Activated CD8-positive, alpha-beta memory T cell treated with anti-CD3 and anti-CD28 coated beads for 48 hours (primary cell): Measurements from ENCODE around the gene DEDD.

Experiments used
- DNase-seq, 3 experiments: peaks; one replicate each; pipeline ENCODE4 v3.0.0-alpha.2; 2020; ENCODE audit warnings: low read depth in 2 of 3, low spot score in 2 of 3

The DEDD gene

DNA sequence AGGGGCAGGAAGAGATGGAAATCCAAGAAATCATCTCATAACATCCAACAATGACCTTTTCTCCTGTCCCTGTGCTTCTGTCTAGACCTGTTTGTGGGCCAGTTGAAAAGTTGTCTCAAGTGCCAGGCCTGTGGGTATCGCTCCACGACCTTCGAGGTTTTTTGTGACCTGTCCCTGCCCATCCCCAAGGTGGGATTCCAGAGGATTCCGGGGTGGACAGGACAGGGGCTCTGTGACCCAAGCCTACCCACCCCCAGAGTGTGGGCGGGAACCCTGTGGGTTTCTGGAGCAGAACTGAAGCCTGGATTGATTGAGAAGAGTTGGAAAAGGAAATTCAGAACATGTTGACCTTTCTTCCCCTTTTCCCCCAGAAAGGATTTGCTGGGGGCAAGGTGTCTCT lies 31.3 kb upstream of the DEDD start:
- DNase-seq = no peak

DNA sequence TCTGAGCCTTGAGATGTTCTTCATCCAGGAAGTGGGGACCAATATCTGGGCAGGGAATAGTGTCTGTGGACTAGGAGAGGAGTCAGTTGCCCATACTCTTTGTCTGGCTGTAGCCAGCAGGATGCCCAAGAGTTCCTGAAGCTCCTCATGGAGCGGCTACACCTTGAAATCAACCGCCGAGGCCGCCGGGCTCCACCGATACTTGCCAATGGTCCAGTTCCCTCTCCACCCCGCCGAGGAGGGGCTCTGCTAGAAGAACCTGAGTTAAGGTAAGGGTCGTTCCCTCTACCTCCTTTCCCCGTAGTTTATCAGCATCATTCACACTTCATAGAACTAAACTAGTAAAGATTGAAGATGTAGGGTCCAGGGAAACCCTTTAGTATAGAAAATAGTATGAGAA lies 30.3 kb upstream of the DEDD start:
- no peak for DNase-seq

DNA sequence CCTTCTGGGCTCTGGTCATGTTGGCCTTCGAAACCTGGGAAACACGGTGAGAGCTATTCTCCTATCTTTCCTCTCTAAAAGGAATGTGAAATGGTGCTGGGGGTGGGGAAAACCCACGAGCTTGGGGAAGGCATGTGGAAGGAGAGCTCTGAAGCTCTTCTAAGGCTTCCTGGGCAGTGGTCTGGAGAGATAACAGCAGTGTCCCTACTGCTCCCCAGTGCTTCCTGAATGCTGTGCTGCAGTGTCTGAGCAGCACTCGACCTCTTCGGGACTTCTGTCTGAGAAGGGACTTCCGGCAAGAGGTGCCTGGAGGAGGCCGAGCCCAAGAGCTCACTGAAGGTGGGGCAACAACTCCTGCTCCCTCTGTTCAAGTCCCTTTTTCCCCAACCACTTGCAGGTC lies 29.6 kb upstream of the DEDD start:
- DNase-seq = no peak

DNA sequence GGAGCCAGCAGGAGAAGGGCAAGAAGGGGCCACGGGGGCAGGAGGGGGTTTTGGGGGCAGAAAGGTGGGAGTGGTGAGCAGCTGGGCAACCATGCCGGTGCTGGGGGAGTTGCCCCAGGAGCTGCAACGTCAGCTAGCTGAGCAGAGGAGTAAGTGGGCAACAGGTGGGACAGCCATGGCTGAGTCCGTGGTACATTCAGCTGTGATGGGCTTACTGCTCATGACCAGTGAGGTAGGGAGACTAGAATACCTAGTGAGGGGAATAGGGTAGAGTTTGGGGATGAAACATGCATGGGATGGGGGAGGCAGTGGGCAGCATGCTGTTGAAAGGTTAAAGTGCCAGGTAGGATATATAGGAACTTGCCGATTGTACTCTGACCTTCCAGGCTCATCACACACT lies 29.2 kb upstream of the DEDD start:
- no peak for DNase-seq

DNA sequence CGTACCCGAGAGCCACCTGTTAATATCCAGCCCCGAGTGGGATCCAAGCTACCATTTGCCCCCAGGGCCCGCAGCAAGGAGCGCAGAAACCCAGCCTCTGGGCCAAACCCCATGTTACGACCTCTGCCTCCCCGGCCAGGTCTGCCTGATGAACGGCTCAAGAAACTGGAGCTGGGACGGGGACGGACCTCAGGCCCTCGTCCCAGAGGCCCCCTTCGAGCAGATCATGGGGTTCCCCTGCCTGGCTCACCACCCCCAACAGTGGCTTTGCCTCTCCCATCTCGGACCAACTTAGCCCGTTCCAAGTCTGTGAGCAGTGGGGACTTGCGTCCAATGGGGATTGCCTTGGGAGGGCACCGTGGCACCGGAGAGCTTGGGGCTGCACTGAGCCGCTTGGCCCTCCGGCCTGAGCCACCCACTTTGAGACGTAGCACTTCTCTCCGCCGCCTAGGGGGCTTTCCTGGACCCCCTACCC lies 28.2 kb upstream of the DEDD start:
- DNase-seq = no peak

DNA sequence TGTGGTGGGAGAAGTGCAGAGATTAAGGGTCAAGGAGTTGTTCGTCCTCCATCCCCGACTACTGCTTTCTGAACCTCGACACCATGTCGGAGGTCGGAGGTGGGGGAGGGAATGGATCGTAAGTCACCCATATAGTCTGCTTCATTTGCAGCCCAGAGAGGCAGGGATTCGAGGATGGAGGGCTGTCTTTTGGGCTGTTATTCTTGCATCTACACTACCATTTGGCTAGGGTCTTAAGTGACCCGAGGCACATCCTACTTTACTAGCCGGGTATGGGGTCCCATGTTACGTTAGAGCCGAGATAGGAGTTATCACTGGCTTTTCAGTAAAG lies 27.4 kb upstream of the DEDD start:
- DNase-seq = no peak

DNA sequence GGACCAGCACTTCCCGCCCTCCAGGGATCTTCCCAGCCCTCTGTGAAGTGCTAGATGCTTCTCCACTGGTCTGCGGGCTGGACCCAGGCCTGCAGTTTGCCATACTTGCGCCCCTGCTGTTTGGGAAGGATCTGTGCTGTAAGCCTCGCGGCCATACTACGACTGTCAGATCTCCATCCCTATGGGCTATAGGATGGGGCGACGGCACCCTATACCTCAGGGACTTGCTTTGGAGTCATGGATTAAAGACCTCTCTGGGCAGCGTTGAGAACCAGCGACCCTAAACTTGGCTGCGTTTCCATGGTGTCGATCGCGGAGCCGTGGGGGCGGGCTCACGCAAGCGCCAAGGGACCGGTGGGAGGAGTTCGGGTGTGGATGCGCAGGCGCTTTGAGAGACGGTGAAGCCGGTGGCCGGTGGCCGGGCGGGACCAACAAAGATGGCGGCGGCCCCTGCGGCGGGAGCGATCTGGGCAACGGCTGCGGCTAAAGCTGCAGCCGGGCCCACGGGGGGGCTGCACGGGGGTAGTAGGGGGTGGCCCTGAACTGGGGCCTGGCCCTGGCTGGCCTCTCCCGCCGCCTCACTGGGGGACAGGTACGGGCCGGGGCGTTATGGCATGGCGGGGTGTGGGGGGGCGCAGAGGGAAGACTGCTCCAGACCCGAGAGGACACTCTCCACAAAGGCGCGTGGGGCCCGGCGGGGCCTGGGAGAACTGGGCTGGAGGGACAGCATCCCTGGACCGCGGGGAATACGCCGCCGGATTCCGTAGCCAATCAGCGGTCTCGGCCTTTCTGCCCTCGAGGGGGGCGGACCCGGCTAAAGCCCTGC lies 26.8 kb upstream of the DEDD start, which contains the start of gene USP21:
USP21 (plus strand) TSS at position 414 of the 826 bp plus-strand sequence. CDS start 1,141 bp downstream, outside the sequence.
- peak; percentile 76 to 83 (median 81) for DNase-seq

DNA sequence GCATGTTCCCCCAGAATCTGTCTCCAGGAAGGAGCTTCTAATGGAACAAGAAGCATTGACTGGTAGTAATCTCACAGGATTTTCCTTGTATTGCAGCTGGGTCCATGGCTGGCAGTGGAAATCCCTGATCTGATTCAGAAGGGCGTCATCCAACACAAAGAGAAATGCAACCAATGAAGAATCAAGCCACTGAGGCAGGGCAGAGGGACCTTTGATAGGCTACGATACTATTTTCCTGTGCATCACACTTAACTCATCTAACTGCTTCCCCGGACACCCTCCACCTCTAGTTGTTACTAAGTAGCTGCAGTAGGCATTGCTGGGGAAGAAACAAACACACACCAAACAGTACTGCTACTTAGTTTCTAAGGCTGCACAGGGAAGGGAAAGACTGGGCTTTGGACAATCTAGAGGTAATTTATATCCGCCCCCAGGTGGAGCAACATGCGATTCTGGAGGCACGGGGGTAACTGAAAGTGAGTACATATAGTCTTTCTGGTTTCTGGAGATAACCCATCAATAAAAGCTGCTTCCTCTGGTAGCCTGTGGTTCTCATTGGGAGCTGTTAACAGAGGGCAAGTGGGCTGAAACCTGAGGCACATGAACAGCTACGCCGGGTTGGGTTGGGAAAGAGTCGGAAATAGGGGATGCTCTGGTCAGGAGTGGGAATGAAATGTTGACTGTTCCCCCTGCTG lies 26.0 kb upstream of the DEDD start:
- DNase-seq = no peak

DNA sequence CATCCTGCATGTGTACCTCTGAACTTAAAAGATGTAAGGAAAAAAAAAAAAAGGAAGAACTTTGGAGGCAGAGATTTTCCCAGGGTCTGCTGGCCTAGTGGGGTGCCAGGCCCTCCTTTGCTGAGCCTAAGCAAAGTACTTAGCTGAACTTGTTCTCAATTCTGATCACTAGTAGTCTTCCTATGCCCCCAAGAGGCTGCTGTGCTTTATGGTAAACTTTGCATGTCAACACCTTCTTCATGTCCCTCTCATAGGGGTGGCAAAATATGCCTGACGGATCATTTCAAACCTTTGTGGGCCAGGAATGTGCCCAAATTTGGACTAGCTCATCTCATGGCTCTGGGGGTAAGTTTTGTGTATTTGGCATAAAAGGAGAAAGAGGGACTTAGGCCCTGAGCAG lies 25.4 kb upstream of the DEDD start:
- no peak for DNase-seq

DNA sequence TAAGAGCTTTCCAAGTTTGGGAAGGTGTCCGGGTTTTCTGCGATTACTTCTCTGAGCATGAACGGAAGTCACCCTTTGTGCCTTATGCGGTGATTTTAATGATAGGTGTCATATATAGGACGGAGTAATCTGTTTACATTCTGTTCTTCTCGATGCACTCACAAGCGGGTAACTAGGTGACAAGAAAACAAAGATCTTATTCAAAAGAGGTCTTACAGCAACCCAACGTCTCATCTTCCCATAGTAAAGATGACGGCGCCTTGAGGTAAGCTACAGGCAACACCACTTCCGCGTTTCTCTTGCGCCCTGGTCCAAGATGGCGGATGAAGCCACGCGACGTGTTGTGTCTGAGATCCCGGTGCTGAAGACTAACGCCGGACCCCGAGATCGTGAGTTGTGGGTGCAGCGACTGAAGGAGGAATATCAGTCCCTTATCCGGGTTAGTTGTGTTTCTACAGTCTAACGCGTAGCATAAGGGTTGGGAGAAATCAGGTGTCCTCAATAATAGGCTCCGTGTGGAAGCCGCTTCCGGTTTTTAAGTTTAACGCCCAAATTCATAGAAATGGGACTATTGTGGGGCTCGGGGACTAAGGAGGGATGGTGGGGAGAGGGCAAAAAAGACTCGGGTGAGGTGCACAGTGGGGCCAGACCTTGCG lies 21.3 kb upstream of the DEDD start, which contains the start of gene UFC1:
UFC1 (plus strand) TSS at position 297 of the 656 bp plus-strand sequence; CDS start at position 317, 20 bp downstream.
- DNase-seq = peak; percentile 52 to 62 (median 56)

DNA sequence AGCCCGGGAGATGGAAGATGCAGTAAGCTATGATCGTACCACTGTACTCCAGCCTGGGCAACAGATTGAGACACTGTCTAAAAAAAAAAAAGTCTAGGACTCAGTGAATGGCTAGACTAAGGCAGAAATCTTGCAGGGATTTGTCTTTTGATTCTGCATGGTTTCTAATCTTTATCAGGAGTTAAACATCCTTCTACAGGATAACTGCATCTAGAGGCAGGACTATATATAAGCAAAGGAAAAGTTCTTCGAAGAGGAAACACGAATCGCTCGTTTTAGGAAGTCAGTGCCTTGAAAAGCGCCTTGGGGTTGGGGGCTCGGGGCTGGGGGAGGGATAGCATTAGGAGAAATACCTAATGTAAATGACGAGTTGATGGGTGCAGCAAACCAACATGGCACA lies 20.7 kb upstream of the DEDD start:
- DNase-seq = no peak

DNA sequence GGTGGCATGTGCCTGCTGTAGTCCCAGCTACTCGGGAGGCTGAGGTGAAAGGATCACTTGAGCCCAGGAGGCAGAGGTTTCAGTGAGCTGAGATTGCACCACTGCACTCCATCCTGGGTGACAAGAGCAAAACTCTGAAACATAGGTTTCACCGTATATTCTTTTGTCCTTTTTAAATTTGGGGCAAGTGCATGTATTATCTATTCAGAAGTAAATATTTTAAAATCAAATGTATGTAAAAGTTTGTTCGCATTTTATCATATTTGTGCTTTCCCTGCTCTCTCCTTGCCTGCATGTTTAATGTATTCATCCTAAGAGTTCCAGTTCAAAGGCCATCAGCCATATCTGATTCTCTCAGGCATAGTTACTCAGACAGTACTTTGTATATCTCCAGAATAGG lies 13.4 kb upstream of the DEDD start:
- no peak for DNase-seq

DNA sequence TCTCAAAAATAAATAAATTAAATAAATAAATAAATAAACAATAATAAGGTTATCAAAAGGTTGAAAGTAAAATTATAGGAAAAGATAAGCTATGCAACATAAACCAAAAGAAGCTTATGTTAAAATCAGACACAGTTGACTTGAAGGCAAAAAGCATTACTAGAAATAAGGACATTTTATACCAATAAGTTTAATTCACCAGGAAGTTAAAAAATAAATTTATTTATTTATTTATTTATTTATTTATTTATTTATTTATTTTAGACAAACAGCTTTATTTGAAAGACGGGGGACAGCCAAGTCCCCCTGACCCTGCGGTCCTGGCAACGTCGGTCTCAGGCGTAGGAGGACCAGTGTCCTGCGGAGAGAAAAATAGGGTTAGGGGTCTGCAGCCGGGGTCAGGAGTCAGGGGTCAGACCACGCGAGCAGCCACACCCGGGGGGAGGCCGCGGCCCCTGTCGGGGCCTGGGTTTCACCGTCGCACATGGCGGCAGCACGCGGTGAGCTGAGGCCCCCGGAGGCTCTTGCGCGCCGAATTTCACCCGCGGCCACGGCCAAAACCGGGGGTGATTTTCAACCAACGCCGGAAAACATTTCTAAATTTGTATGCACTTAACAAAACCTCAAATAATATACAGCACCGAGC lies 8.4 kb upstream of the DEDD start:
- DNase-seq = no peak

DNA sequence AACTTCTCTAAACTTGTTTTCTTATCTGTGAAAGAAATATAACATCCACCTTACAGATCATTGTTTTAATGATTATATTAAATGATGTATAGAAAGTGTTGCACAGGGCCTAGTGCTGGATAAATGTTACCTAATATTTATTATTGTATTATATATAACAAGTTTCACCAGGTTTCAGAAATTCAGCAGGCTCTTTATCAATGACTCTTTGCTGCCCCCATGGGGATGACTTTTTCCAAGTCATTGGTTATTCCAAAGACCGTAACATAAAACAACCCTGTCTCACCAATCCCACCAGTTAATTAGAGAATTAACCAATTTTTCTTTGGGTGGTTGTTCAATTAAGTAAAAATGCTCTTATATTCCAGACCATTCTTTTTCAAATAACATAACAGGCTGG lies 7.3 kb upstream of the DEDD start:
- no peak for DNase-seq

DNA sequence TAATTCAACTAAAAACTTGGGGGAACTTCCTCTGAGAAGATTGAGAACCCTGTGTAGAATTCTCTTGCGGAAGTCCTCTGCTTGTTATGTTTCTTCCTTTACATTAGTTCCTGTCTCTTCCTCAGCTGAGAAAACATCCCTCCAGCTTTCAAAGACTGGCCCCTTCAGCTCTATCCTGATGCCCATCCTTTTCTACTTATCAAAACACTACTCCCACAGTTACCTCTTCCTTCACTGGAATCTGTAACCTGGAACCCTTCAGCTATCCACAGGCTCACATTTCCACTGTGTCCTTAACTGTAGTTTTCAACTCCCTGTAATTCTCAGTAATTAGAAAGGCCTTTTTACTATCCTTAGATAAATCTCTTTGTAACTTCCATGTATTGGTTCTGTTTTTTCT lies 6.0 kb upstream of the DEDD start:
- DNase-seq = no peak

DNA sequence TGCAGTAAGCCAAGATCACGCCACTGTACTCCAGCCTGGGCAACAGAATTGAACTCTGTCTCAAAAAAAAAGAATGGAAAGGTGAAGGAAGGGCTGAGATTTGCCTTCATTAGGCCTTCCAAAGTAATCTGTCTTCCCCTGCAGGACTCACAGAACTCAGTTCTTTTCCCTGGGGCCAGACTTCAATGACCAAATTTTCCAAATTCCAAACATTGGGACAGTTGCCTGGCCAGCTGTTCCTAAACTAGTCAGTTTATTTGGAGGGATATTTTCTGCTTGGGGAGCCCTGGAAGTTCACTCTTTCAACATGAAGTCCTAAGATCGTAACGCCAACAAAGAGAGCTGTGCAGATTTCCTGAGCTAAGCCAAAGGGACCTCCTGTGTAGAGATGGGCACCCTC lies 5.4 kb upstream of the DEDD start:
- no peak for DNase-seq

DNA sequence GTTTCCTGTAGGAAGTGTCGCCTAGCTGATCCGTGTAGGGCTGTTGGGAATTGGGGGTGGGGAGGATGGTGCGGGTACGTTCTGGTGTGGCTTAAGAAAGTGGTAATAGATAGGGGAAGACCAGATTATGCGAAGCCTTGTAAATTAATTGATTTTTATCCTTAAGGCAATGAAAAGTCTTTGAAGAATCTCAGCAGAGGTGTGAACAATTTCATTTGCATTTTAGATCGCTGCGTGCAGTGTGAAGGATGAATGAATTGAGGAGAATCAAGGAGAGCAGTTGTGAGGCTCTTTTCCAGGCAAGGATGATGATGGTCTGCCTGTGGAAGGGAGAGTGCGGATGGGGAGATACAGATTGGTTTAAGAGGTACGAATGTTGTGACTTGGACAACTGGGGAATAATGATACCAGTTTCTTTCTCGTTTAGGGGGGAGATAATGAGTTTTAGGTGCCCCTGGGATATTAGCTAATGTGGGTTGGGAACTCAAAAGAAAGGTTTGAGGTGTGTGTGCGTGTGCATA lies 813 bp upstream of the DEDD start:
- no peak for DNase-seq

DNA sequence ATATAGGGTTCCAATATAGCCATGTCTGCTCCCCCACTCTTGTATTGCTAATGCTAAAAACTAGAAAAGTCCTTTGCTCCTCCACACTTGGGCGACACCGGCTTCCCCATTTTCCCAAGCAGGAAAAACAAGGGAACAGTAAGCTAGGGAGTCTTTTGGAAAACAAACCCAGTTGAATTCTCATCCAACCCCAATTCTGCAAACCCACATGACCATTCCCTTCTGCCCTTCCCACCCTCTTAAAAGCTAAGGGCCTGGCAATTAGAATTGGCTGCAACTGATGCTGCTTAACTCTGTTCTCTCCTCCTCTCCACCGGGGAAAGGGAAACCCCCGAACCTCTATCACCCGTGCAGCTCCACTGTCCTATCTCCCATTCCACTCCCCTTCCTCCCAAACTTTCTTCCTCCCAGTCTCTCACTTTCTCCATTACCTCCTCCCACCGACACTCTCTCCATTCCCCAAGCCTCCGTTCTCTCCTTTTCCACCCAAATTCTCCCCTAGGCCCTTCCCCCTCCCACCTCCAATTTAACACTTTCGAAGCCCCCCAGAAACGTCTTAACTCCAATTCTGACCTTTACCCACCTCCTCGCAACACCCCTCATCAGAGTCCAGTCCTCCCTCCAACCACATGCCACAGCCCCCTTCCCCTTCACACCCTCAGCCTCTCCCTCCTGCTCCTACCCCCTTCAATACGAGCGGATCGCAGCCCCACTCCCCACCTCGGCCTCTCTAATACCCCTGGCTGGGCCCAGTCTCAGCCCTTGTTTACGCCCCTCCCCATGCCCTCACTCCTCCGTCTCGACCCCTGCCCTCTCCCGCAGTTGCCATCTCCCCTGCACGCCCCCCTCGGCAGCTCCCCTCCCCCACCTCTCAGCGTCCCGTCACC lies 701 bp downstream of the DEDD start:
- no peak for DNase-seq

DNA sequence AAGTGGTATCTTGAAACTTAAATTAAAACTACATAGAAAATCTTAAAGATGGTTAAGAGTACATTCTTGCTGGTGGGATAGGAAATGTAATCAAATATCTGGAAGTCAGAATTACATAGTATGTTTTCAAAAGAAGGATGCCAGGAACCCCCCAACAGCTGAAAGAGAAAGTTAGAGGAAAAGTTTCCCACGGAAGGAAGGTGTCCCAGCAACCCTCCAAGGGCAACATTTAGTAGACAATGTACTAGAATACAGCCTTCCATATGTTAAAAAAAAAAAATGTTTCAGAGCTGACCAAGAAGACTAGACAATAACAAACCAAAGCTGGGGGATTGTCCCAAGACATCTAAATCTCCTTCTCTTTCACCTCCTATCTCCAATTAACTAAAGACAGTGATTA lies 2.2 kb downstream of the DEDD start:
- DNase-seq = no peak
